Measurements from ENCODE around the gene BAHCC1.

The BAHCC1 gene

DNA sequence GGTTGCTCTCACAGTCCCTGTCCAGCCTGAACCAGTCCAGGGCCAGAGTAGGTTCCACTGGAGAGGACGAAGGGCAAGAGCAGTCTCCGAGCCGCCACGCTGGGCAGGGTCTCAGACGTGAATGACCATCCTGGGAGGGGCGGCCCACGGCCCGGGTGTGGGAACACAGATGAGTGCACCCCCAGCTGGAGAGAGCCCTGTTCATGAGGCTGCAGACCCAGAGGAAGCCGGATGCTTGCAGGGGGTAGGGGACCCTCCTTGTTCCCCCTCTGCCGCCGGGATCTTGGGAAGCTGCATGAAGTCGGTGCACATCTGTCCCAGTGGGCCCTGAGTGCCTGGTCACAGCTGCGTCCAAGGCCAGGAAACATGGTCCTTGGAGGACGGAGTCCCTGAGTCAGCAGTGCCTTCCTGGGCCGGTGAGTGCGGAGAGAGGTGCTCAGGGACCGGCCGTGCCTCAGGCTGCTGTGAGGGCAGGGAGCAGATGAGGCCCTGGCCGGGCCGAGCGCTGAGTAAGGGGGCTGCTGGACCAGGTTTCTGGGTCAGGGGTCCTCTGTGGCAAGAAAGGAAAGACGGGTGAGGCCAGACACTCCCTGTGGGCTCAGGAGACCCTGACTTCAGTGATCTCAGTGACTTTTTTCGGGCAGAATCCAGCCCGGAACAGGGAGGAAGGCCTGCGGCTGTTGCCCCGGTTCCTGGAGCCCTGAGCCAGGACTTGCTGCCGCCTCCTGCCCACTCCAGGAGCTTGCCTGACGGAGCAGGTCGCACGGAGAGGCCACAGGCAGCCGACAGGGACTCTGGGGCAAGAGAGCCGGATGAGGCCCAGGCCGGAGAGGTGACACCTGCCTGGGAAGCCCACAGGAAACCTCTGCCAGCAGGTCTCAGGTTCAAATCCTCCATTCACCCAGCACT, 71.6 kb downstream of the BAHCC1 start:
- no peaks in the 10 kb centered on the region for H3K36me3 Mint-ChIP-seq
- H3K4me1 Mint-ChIP-seq (ENCODE audit: low read depth), result no peaks in the 10 kb centered on the region
- H3K4me3 Mint-ChIP-seq, result no peak overlapping the region
- no peaks in the 10 kb centered on the region for H3K9me3 Mint-ChIP-seq (ENCODE audit: low read depth)
- no peaks in the 10 kb centered on the region for H3K27me3 Mint-ChIP-seq
- no peak overlapping the region for H3K27ac Mint-ChIP-seq

DNA sequence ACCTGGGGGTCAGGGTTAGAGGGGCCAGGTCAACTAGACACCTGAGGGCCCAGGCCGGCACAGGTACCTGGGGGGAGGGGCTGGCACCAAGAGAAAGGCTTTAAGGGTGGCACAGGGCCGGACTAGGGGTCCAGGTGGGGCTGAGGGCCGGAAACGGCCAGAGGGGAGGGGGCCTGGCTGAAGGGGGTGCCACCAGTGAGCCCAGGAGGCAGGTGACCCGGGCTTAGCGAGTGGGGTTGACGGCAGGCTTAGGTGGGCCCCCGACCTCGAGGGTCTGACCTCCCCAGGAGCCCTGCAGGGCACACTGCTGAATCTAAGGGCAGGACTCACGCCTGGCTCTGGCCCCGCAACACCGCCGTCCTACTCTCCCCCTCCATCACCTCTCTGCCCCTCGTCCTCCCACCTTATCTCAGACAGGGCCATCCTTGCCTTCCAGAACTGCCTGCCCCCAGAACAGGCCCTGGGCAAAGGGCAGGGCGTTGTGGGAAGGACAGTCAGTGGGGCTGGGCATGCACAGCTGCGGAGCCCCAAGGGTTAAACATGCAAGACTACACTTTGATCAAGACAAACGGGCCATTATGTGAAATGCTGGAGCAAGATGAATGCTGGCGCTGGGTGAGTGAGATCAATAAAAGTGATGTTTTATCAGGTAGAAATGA, 73.0 kb downstream of the BAHCC1 start:
- Mint-ChIP-seq H3K27me3 (no peaks in the 10 kb centered on the region), H3K9me3 (ENCODE audit: low read depth) (no peaks in the 10 kb centered on the region), H3K4me1 (ENCODE audit: low read depth) (no peaks in the 10 kb centered on the region), H3K36me3 (no peaks in the 10 kb centered on the region), H3K4me3 (no peak overlapping the region), H3K27ac (no peak overlapping the region)

DNA sequence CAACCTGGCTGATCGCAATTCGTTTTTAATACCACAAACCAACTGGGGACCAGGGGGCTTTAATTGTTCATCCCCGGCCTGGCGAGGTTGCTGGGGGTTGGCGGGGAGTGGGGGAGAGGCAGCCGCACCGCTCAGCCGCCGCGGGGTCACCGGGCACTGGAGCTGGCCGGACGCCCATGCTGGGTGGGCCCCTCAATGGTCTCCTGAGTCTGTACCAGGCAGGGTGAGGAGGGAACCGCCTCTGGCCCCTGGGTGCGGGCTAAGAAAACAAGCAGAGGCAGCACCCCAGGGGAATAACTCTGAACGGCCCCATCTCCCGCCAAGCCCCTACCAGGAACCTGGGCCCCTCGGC, 73.5 kb downstream of the BAHCC1 start:
- Mint-ChIP-seq H3K27me3 (no peaks in the 10 kb centered on the region), H3K9me3 (ENCODE audit: low read depth) (no peaks in the 10 kb centered on the region), H3K36me3 (no peaks in the 10 kb centered on the region), H3K4me1 (ENCODE audit: low read depth) (no peaks in the 10 kb centered on the region), H3K4me3 (no peak overlapping the region), H3K27ac (no peak overlapping the region)

DNA sequence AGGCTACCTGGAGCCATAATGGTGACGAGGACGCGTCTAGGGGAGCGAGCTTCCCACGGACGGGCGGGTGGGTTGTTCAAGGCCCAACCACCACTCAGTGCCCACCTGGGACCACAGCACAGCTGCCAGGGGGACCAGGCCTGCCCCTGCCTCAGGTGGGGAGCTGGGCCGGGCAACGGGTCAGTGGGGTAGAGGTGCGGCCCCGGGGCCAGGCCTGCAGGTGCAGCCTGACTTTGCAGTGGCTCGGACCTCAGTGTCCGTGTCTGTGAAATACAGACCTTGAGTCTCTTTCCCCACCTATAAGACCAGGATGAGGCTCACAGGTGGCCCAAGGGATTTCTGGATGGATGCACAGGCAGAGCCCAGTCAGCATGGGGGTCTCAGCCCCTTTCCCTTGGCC, 74.0 kb downstream of the BAHCC1 start:
- Mint-ChIP-seq H3K27me3 (no peaks in the 10 kb centered on the region), H3K9me3 (ENCODE audit: low read depth) (no peaks in the 10 kb centered on the region), H3K4me3 (no peak overlapping the region), H3K27ac (no peak overlapping the region), H3K36me3 (no peaks in the 10 kb centered on the region), H3K4me1 (ENCODE audit: low read depth) (no peaks in the 10 kb centered on the region)

DNA sequence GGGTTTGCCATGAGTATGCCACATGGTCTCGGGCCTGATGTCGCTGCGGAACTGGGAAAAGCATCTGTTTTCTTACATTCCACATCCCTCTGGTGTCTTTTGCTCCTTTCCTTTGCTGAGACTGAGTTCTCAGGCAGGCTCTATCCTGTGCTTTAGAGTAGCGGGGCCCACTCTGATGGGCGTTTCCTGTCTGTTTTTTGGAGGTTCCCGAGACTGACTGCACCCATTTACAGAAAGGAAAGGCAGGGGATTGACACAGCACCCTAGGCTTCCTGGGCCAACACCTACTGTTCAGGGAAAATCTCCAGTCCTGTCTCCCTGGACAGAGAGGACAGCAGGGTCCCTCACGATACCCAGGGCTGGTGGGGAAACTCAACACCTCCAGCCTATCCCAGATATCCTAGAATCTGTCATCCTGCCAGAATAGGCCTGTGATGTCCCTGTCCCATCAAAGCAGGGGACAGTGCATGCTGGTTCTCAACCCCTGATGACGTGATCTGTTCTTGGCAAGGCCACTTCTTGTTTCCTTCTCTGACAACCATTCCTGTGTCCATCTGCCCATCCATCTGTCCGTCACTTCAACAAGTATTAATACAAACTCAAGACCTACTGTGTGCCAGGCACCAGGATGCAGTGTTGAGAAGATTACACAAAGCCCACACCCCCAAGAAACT, 75.2 kb downstream of the BAHCC1 start:
- Mint-ChIP-seq H3K27me3 (no peaks in the 10 kb centered on the region), H3K36me3 (no peaks in the 10 kb centered on the region), H3K9me3 (ENCODE audit: low read depth) (no peaks in the 10 kb centered on the region), H3K4me3 (no peak overlapping the region), H3K27ac (no peak overlapping the region), H3K4me1 (ENCODE audit: low read depth) (no peaks in the 10 kb centered on the region)

DNA sequence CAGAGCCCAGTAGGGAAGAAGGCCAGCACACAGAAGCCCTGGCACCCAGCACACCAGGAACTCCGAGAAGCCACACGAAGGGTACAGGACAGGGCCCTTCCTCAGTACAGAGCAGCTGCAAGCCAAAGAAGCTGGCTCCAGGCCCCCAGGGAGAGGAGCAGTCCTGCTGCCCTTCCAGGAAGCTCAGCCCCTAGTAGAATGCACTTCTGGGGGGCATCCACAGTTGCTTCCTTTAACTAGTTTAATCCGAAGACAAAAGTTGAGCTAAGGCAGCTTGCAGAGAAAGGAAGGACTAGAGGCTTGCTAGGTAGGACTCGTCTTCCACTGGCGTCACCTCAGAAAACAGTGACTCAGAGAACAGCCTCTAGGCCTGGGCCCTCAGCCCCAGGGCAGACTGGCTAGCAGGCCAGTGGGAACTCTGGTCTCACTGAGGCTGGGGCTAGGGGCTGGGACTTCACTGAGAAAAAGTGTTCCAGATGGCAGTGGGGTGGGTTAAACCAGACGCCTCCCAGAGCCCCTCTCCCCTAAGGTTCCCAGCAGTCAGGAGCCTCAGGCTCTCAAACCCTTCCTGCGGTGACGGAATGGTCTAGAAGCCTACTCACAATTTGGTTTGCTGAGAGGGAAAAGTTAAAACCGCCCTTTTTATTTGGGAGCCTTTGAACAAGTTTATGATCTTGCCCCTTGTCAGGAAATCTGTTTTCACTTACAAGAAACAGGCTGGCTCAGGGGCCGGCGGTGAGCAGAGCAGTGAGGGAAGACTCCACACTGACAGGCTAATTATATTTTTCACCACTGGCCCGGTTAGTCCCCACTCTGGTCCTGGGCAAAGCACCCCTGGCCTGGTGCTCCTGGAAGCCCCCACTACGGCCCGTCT, 75.9 kb downstream of the BAHCC1 start:
- Mint-ChIP-seq H3K9me3 (ENCODE audit: low read depth) (no peaks in the 10 kb centered on the region), H3K27me3 (no peaks in the 10 kb centered on the region), H3K4me3 (no peak overlapping the region), H3K4me1 (ENCODE audit: low read depth) (no peaks in the 10 kb centered on the region), H3K27ac (no peak overlapping the region), H3K36me3 (no peaks in the 10 kb centered on the region)

DNA sequence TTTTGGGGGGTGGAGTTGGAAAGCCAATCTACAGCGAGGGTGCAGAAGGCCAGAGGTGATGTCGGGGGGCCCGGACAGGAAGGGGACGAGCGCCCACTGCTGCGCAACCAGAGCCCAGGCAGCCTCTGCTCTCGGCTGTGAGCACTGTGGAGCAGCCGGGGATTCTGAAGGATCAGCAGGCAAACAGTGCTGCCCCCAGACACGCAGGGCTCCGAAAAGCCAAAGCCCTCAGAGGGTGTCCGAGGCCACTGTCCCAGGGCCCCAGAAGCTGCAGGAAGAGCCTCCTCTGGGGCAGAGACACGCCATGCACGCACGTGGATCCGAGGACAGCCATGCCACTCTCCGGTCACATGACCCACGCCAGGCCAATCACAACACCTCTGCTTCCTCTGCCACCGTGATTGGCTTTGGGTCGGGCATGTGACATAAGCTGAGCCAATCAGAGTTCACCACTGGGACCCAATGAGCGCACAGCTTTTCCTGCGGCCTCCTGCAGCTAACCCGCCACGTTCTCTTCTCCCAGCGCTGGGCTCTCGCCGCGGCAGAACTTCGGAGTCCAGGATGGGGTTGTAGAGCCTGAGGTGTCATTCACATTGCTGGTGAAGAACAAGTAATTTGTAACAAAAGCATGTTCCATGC, 76.7 kb downstream of the BAHCC1 start:
- Mint-ChIP-seq H3K4me3 (no peak overlapping the region), H3K4me1 (ENCODE audit: low read depth) (no peaks in the 10 kb centered on the region), H3K27me3 (no peaks in the 10 kb centered on the region), H3K36me3 (no peaks in the 10 kb centered on the region), H3K9me3 (ENCODE audit: low read depth) (no peaks in the 10 kb centered on the region), H3K27ac (no peak overlapping the region)

DNA sequence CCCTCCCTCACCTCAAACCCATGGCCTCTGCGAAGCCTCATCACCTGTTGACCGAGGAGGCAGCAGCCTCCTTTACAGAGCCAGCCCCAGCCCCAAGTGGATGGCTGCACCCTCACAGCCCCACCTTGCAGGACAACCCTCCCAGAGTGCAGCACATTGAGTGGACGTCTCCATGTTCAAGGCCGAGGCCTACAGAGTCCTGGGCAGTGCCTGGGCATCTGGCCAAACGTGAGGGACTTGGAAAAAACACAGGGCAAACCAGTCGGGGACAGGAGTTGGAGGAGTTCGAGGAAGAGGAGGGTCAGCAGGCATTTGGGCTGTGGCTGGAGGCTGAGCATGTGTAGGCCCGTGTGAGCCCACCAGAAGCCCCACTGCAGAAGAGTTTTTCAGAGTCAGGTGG, 77.8 kb downstream of the BAHCC1 start:
- Mint-ChIP-seq H3K27ac (no peak overlapping the region), H3K9me3 (ENCODE audit: low read depth) (no peaks in the 10 kb centered on the region), H3K4me3 (no peak overlapping the region), H3K36me3 (no peaks in the 10 kb centered on the region), H3K4me1 (ENCODE audit: low read depth) (no peaks in the 10 kb centered on the region), H3K27me3 (peaks cover 2% of the 10 kb centered on the region)

DNA sequence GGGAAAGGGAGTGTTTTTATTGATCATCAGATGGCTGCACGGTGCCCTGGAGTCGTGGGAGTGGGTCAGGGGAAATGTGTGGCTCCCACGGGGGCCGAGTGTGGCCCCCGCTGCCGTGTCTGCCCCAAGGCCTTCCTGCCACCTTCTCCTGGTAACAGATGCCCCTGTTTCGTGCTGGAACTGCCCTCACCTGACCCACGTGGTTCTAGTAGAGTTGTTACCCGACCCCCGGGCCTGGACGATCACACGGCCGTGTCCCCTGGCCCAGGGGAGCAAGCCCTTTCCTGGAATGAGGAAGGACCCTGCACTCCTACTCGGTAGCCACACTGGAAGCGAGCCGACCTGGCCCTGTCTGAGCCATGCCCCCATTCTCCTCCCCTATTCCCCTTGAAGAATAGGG, 79.7 kb downstream of the BAHCC1 start:
- H3K27me3 Mint-ChIP-seq, result peaks cover 4% of the 10 kb centered on the region
- H3K4me1 Mint-ChIP-seq (ENCODE audit: low read depth), result no peaks in the 10 kb centered on the region
- H3K36me3 Mint-ChIP-seq, result no peaks in the 10 kb centered on the region
- no peaks in the 10 kb centered on the region for H3K9me3 Mint-ChIP-seq (ENCODE audit: low read depth)
- H3K27ac Mint-ChIP-seq, result no peak overlapping the region
- H3K4me3 Mint-ChIP-seq, result no peak overlapping the region

DNA sequence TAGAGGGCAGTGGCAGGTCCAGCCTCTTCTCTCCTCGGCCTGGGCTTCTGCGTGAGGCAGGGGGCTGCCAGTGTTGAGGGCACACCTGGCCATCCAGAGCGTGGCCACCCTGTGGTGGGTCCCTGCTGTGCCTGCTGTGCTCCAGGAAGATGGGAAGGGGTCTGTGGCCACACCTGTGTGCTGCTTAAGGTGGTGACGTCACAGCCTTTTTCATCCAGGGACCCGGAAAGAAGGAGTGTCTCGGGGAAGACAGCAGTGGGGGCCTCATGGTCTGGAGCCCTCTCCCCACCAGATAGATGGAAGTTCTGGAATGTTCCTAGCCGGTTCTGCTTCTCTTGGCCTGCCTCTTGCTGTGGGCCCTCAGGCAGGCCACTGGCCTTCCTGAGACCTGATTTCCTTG, 80.8 kb downstream of the BAHCC1 start:
- no peak overlapping the region for H3K27ac Mint-ChIP-seq

DNA sequence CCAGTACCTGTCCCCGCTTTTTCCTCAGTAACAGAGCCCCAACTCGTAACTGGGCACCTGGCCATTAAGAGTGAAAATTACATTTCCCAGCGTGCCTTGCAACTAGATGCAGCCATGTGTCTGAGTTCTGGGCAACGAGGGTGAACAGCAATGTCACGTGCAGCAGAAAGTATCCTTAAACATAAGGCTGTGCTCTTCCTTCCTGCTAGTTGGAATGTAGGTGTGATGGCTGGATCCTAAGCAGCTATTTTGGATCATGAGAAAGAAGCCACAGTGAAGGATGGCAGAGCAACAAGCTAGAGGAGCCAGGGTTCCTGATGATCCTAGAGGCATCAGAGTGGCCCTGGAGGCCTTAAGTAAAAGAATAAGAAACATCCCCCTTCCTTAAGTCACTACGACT, 81.4 kb downstream of the BAHCC1 start:
- Mint-ChIP-seq H3K36me3 (no peaks in the 10 kb centered on the region), H3K4me1 (ENCODE audit: low read depth) (peaks cover under 1% of the 10 kb centered on the region), H3K27ac (no peak overlapping the region), H3K9me3 (ENCODE audit: low read depth) (no peaks in the 10 kb centered on the region), H3K27me3 (peaks cover 4% of the 10 kb centered on the region), H3K4me3 (no peak overlapping the region)

More for the DNA sequence above, 80.8 kb downstream of the BAHCC1 start:
- Mint-ChIP-seq H3K9me3 (ENCODE audit: low read depth) (no peaks in the 10 kb centered on the region), H3K4me3 (no peak overlapping the region), H3K27me3 (peaks cover 4% of the 10 kb centered on the region), H3K4me1 (ENCODE audit: low read depth) (no peaks in the 10 kb centered on the region), H3K36me3 (no peaks in the 10 kb centered on the region)

DNA sequence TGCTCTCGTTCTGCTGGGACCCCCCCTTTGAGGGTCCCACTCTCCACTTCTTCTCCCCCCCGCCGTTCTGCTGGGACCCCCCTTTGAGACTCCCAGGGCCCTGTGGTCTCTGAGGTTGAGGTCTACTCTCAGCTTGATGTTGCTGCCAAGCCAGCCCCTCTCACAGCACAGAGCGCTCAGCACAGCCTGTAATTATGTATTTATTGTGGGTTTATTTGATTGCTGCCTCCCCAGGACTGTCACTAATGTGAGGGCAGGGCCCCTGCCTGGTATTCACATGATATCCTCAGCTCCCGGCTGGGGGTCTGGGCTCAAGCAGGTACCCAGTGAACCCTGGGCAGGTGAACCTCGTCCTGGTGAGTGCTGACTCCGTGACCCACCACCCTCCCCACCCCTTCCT, 81.9 kb downstream of the BAHCC1 start:
- Mint-ChIP-seq H3K27ac (no peak overlapping the region), H3K4me3 (no peak overlapping the region), H3K36me3 (no peaks in the 10 kb centered on the region), H3K27me3 (peaks cover 6% of the 10 kb centered on the region), H3K9me3 (ENCODE audit: low read depth) (no peaks in the 10 kb centered on the region), H3K4me1 (ENCODE audit: low read depth) (peaks cover 4% of the 10 kb centered on the region)

DNA sequence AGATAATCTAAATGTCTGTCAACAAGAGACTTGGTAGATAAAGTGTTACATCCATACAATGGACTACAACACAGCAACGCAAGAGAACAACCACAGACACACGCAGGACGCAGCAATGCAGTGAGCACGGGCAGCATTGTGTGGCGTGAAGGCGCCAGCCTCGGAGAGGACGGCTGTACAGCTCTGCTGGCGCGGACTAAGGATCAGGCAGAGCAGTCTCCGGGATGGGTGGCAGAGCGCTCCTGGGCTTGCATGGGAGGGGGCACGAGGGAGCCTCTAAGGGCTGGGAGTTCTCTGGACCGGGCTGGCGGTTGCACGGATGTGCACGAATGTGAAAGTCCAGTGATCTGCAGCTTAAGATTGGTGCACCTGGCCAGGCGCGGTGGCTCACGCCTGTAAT, 82.9 kb downstream of the BAHCC1 start:
- no peak overlapping the region for H3K4me3 Mint-ChIP-seq
- H3K27ac Mint-ChIP-seq, result no peak overlapping the region
- H3K27me3 Mint-ChIP-seq, result peaks cover 8% of the 10 kb centered on the region
- no peaks in the 10 kb centered on the region for H3K9me3 Mint-ChIP-seq (ENCODE audit: low read depth)
- H3K36me3 Mint-ChIP-seq, result no peaks in the 10 kb centered on the region
- peaks cover 11% of the 10 kb centered on the region for H3K4me1 Mint-ChIP-seq (ENCODE audit: low read depth)
